Gastrocnemius medialis (tissue), 4 donors: ENCODE data around the gene DENND1A. TPM values are rescaled to one million over a fixed set of nuclear protein-coding genes. Genes with fewer than 3 reads are reported as not detected.

ENCODE experiments used
- ATAC-seq, 2 donors: fragments of 150-250 bp; one replicate each; pipeline ENCODE4 v1.9.1; 2016
- DNase-seq, 2 donors: peaks; one replicate each; pipeline ENCODE4 v3.0.0-alpha.2; 2019
- H3K27ac ChIP-seq, 4 donors: fragments of 200-600 bp; sonication (generic); 1 replicate in 1 of 4; 2 replicates in 3 of 4; pipeline ENCODE4 v1.5.1; 2016 to 2018; ENCODE audit warnings: mild to moderate bottlenecking in 2 of 4, moderate library complexity in 1 of 4
- H3K27me3 ChIP-seq, 3 donors: fragments of 200-600 bp; sonication (generic) in 2 of 3; 1 replicate in 1 of 3; 2 replicates in 2 of 3; pipeline versions ENCODE4 v1.5.1 to v1.6.0; 2016 to 2019; ENCODE audit warnings: mild to moderate bottlenecking in 1 of 3, moderate library complexity in 1 of 3
- H3K36me3 ChIP-seq, 2 donors: fragments of 200-600 bp; sonication (generic) in 1 of 2; one replicate each; pipeline ENCODE4 v1.5.1; 2017 to 2018
- H3K4me1 ChIP-seq, 2 donors: fragments of 200-600 bp; sonication (generic) in 1 of 2; one replicate each; pipeline ENCODE4 v1.5.1; 2016 to 2017; ENCODE audit warnings: mild to moderate bottlenecking in 2 of 2
- H3K4me3 ChIP-seq, 4 donors: fragments of 200-600 bp; sonication (generic) in 3 of 4; 1 replicate in 1 of 4; 2 replicates in 3 of 4; pipeline ENCODE4 v1.5.1; 2016 to 2019; ENCODE audit warnings: mild to moderate bottlenecking in 2 of 4
- H3K9me3 ChIP-seq, 3 donors: fragments of 200-600 bp; sonication (generic) in 2 of 3; 1 replicate in 1 of 3; 2 replicates in 2 of 3; pipeline ENCODE4 v1.5.1; 2016 to 2019
- POLR2A ChIP-seq, 2 donors: fragments of 450-650 bp; IDR thresholded peaks; one replicate each; pipeline ENCODE4 v1.6.1; 2017; ENCODE audit warnings: antibody characterized with exemption in 2 of 2, mild to moderate bottlenecking in 2 of 2, moderate library complexity in 2 of 2
- in situ Hi-C, 4 donors: fragments of 200-750 bp; cut with MboI; loops; one replicate each; pipeline versions ENCODE4 v1.15.0 to v1.8.0; 2017; ENCODE audit warnings: low sequenced_read_pairs in 4 of 4
- intact Hi-C: fragments of 100-400 bp; cut with DNase I; formaldehyde crosslinking; loops from one replicate; pipeline ENCODE4 v1.15.1; 2023; ENCODE audit warnings: low total_unique reads
- total RNA-seq, 4 donors: library from RNA; depleted of rRNA; stranded (reverse); fragments of >200 nt; gene quantifications; one replicate each; pipeline versions ENCODE4 v1.1.0 to v1.2.3, GENCODE V29; 2016
- TF ChIP-seq, protein P1 (sequence below), 5 experiments: fragments of 450-650 bp in 3 of 5; fragments of 200-600 bp in 2 of 5; sonication (generic) in 2 of 5; IDR thresholded peaks in 4 of 5; conservative IDR thresholded peaks in 1 of 5; 1 replicate in 4 of 5; 2 replicates in 1 of 5; pipeline ENCODE4 v1.5.1; 2016 to 2019; ENCODE audit warnings: antibody characterized with exemption in 5 of 5, mild to moderate bottlenecking in 3 of 5, moderate library complexity in 3 of 5

The DENND1A gene
- total RNA-seq, 4 donors from 2014 or later = 14.1 to 24.6 (median 16.4) TPM

DNA sequence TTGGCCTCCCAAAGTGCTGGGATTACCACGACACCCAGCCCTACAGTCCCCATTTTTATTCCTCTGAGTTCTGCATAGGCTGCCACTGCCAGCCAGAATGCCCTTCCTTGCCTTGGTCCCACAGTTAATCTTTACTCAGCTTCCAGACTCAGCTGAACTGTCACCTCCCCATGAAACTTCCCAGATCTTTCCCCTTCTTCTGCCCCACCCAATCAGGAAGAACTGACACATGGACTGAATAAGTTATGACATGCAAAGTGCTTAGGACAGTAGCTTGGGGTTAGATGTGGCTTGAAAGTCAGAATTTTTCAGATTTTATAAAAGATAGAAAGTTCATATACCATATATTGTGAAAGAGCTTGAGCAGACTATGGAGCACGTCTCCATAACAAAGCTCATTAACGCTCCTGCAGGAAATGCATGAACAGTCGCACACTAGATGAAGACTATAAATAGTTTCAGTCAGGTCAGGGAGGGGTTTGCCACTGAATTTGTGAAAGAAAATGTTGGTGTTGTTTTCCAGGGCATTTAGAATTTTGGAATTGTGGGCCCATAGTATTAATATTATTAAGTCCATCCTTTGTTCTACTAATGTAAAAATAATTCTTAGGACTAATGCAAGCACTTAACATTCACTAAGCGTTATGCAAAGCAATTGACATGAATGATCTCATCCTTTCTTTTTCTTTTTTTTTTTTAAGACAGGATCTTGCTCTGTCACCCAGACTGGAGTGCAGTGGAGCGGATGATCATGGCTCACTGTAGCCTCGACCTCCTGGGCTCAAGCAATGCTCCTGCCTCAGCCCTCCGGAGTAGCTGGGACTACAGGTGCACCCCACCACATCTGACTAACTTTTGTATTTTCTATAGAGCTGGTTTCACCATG, 36.1 kb upstream of the DENND1A start:
- DNase-seq (no peak), ATAC-seq (no peak)
- in situ Hi-C loops = no loop called here
- TF ChIP-seq, protein P1, sequence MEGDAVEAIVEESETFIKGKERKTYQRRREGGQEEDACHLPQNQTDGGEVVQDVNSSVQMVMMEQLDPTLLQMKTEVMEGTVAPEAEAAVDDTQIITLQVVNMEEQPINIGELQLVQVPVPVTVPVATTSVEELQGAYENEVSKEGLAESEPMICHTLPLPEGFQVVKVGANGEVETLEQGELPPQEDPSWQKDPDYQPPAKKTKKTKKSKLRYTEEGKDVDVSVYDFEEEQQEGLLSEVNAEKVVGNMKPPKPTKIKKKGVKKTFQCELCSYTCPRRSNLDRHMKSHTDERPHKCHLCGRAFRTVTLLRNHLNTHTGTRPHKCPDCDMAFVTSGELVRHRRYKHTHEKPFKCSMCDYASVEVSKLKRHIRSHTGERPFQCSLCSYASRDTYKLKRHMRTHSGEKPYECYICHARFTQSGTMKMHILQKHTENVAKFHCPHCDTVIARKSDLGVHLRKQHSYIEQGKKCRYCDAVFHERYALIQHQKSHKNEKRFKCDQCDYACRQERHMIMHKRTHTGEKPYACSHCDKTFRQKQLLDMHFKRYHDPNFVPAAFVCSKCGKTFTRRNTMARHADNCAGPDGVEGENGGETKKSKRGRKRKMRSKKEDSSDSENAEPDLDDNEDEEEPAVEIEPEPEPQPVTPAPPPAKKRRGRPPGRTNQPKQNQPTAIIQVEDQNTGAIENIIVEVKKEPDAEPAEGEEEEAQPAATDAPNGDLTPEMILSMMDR (IDR thresholded peaks at IDR 0.05 in 4 of 5, conservative IDR thresholded peaks at IDR 0.05 in 1 of 5) = no peak
- TF ChIP-seq POLR2A (IDR thresholded peaks at IDR 0.05) = no peak
- no peaks in the 10 kb centered on the region for H3K4me1 ChIP-seq
- no peak overlapping the region for H3K27ac ChIP-seq
- no peak overlapping the region for H3K4me3 ChIP-seq
- intact Hi-C loops = no loop called here
- H3K27me3 ChIP-seq = peaks cover 3 to 9% (median 7%) of the 10 kb centered on the region in 3 donors
- no peaks in the 10 kb centered on the region for H3K36me3 ChIP-seq
- H3K9me3 ChIP-seq = no peaks in the 10 kb centered on the region

DNA sequence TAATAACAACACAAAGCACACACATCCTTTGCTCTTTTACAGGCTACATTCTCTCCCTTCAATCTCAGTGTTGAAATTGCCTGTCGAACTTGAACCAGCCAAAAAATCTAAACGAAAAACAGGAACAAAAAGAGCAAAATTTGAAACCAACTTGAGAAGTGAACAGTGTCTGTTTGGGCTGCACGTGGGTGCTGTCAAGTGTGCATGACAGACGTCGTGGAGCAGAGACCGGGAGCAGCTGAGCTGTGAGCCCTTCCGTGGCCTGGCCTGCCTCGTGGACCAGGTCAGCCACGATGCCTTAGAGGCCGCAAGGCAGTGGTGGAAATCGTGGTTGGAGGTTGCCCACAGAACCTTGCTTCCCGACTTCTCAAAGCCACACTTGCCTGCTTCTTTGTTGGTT, 34.8 kb upstream of the DENND1A start:
- DNase-seq (no peak), ATAC-seq (no peak)
- Histone ChIP-seq H3K9me3 (no peaks in the 10 kb centered on the region), H3K4me1 (no peaks in the 10 kb centered on the region), H3K27ac (no peak overlapping the region), H3K36me3 (no peaks in the 10 kb centered on the region), H3K4me3 (no peak overlapping the region), H3K27me3 (peaks cover 3 to 9% (median 7%) of the 10 kb centered on the region in 3 donors)
- no peak for TF ChIP-seq POLR2A (IDR thresholded peaks at IDR 0.05)
- TF ChIP-seq, protein P1 (IDR thresholded peaks at IDR 0.05 in 4 of 5, conservative IDR thresholded peaks at IDR 0.05 in 1 of 5) = no peak
- intact Hi-C loops (no loop called here), in situ Hi-C loops (no loop called here)

DNA sequence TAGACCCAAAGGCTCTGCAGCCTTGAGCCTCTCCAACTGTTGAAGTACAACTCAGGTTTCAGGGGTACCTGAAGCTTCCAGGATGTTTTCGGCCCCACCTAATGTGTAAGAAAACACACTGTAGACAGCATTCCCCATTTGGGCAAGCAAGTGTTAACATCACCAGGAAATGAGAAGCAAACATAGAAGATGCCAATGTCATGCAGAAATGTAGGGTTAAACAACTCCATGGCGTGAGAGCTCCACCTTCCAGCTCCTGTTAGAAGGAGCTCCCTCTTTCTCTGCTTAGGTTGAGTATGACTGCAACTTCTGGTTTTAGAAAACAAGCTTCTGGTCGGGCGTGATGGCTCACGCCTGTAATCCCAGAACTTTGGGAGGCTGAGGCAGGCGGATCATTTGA, 31.0 kb upstream of the DENND1A start:
- Histone ChIP-seq H3K27ac (no peak overlapping the region), H3K27me3 (peaks cover 0 to 9% (median 0%) of the 10 kb centered on the region in 3 donors), H3K4me3 (no peak overlapping the region), H3K36me3 (no peaks in the 10 kb centered on the region), H3K4me1 (no peaks in the 10 kb centered on the region), H3K9me3 (no peaks in the 10 kb centered on the region)
- TF ChIP-seq POLR2A (IDR thresholded peaks at IDR 0.05) = no peak
- TF ChIP-seq, protein P1 (IDR thresholded peaks at IDR 0.05 in 4 of 5, conservative IDR thresholded peaks at IDR 0.05 in 1 of 5) = no peak
- intact Hi-C loops (no loop called here), in situ Hi-C loops (no loop called here)
- no peak for DNase-seq
- ATAC-seq = no peak

DNA sequence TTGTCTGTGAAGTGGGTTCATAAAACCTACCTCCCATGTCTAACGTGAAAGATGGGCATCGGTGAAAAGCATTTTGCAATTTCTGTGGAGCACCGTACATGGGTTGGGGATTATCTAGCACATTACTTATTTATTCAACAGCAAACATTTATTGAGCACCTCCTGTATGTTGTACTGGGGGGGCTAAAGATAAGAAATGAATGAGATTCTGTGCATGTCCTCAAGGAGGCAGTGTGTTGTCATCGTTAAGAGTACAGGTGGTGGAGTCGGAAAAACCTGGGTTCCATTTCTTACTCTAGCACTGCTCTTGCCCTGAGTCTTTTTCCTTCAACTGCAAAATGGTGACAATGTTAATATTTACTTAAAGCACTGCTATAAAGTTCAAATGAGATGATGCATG, 30.4 kb upstream of the DENND1A start:
- H3K4me3 ChIP-seq = no peak overlapping the region
- ATAC-seq (no peak), DNase-seq (no peak)
- in situ Hi-C loops = no loop called here
- intact Hi-C loops = no loop called here
- H3K9me3 ChIP-seq = no peaks in the 10 kb centered on the region
- no peaks in the 10 kb centered on the region for H3K4me1 ChIP-seq
- H3K27ac ChIP-seq = no peak overlapping the region
- TF ChIP-seq POLR2A (IDR thresholded peaks at IDR 0.05) = no peak
- TF ChIP-seq, protein P1 (IDR thresholded peaks at IDR 0.05 in 4 of 5, conservative IDR thresholded peaks at IDR 0.05 in 1 of 5) = no peak
- peaks cover 0 to 8% (median 0%) of the 10 kb centered on the region in 3 donors for H3K27me3 ChIP-seq
- H3K36me3 ChIP-seq = no peaks in the 10 kb centered on the region
